ENCODE results near the gene GBP7. TPM values are rescaled to one million over a fixed set of nuclear protein-coding genes. Genes with fewer than 3 reads are reported as not detected.

Gene GBP7
- total and polyA plus RNA-seq, 10 of the 15 experiments (the other 5 are each of a cell fraction or from before 2014, with no cell fraction given): not detected

- TF ChIP-seq, protein P1, sequence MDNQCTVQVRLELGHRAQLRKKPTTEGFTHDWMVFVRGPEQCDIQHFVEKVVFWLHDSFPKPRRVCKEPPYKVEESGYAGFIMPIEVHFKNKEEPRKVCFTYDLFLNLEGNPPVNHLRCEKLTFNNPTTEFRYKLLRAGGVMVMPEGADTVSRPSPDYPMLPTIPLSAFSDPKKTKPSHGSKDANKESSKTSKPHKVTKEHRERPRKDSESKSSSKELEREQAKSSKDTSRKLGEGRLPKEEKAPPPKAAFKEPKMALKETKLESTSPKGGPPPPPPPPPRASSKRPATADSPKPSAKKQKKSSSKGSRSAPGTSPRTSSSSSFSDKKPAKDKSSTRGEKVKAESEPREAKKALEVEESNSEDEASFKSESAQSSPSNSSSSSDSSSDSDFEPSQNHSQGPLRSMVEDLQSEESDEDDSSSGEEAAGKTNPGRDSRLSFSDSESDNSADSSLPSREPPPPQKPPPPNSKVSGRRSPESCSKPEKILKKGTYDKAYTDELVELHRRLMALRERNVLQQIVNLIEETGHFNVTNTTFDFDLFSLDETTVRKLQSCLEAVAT (IDR thresholded peaks at IDR 0.05): no peak
- TF ChIP-seq, protein P2, sequence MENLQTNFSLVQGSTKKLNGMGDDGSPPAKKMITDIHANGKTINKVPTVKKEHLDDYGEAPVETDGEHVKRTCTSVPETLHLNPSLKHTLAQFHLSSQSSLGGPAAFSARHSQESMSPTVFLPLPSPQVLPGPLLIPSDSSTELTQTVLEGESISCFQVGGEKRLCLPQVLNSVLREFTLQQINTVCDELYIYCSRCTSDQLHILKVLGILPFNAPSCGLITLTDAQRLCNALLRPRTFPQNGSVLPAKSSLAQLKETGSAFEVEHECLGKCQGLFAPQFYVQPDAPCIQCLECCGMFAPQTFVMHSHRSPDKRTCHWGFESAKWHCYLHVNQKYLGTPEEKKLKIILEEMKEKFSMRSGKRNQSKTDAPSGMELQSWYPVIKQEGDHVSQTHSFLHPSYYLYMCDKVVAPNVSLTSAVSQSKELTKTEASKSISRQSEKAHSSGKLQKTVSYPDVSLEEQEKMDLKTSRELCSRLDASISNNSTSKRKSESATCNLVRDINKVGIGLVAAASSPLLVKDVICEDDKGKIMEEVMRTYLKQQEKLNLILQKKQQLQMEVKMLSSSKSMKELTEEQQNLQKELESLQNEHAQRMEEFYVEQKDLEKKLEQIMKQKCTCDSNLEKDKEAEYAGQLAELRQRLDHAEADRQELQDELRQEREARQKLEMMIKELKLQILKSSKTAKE (IDR thresholded peaks at IDR 0.05; ENCODE audit: low read depth, poor library complexity, severe bottlenecking): no peak
- TF ChIP-seq ZBTB33 (IDR thresholded peaks at IDR 0.05) (no peak), TBL1XR1 (IDR thresholded peaks at IDR 0.05; ENCODE audit: low read depth, low read length) (no peak), EP300 (IDR thresholded peaks at IDR 0.05; ENCODE audit: borderline replicate concordance in 1 of 2, control insufficient read depth in 1 of 2, low read depth in 2 of 2, low read length in 2 of 2) (no peak), SMARCA5 (IDR thresholded peaks at IDR 0.05) (no peak), TARDBP (IDR thresholded peaks at IDR 0.05; ENCODE audit: borderline replicate concordance) (no peak), SRF (IDR thresholded peaks at IDR 0.05; ENCODE audit: low read depth in 2 of 2, low read length in 2 of 2) (no peak)
Observed at GRCh38 chr1:89085781-89086180, 90.0 kb downstream of the GBP7 start (continued).

Other genes with a start within 250 kb of the GBP7 start
Only the 7 nearest of the 8 such genes appear.
- gene KYAT3, start 183.4 kb downstream of the GBP7 start, total RNA-seq (2014; rRNA removed): 16.9 and 17.1 TPM in 2 replicates
- 24.4 and 25.3 TPM in 2 replicates for gene KYAT3, start 183.4 kb downstream of the GBP7 start, total RNA-seq (2014; rRNA removed; fragmentation: Illumina TruSeq; extraction: Trizol)
- 27.8 and 28.2 TPM in 2 replicates for gene KYAT3, start 183.4 kb downstream of the GBP7 start, total RNA-seq (2021)
- gene KYAT3, start 183.4 kb downstream of the GBP7 start, polyA plus RNA-seq (2011; rRNA removed): 29.9 and 53.8 TPM in 2 replicates
- 35.4 and 46.5 TPM in 2 replicates for gene KYAT3, start 183.4 kb downstream of the GBP7 start, polyA plus RNA-seq (2014; fragmentation: Illumina TruSeq; extraction: Trizol)
- 10 to 100 TPM; 18.9 to 21.8 TPM for gene KYAT3, start 183.4 kb downstream of the GBP7 start, polyA plus RNA-seq (2014; fragmentation: Nextera tagmentation; extraction: Ambion mirVana)
- gene KYAT3, start 183.4 kb downstream of the GBP7 start, polyA plus RNA-seq (2014; rRNA removed): 20.4 and 24.1 TPM in 2 replicates
- 10 to 100 TPM; 25.9 to 27.5 TPM for gene KYAT3, start 183.4 kb downstream of the GBP7 start, polyA plus RNA-seq (2016; fragmentation: Nextera tagmentation; extraction: Ambion mirVana)
- gene RBMXL1, start 183.4 kb downstream of the GBP7 start, total RNA-seq (2014; rRNA removed): 6.9 and 8.3 TPM in 2 replicates
- 9.7 and 10.4 TPM in 2 replicates for gene RBMXL1, start 183.4 kb downstream of the GBP7 start, total RNA-seq (2014; rRNA removed; fragmentation: Illumina TruSeq; extraction: Trizol)
- 13.9 TPM in 2 replicates for gene RBMXL1, start 183.4 kb downstream of the GBP7 start, total RNA-seq (2021)
- 6.5 and 7.4 TPM in 2 replicates for gene RBMXL1, start 183.4 kb downstream of the GBP7 start, polyA plus RNA-seq (2011; rRNA removed)
- gene RBMXL1, start 183.4 kb downstream of the GBP7 start, polyA plus RNA-seq (2014; fragmentation: Illumina TruSeq; extraction: Trizol): 9.2 and 11.8 TPM in 2 replicates
- 1 to 10 TPM; 3.5 to 4.0 TPM for gene RBMXL1, start 183.4 kb downstream of the GBP7 start, polyA plus RNA-seq (2014; fragmentation: Nextera tagmentation; extraction: Ambion mirVana)
- 3.8 and 4.4 TPM in 2 replicates for gene RBMXL1, start 183.4 kb downstream of the GBP7 start, polyA plus RNA-seq (2014; rRNA removed)
- gene RBMXL1, start 183.4 kb downstream of the GBP7 start, polyA plus RNA-seq (2016; fragmentation: Nextera tagmentation; extraction: Ambion mirVana): 1 to 10 TPM; 9.3 to 10.0 TPM
- 2.6 TPM in 2 replicates for gene GBP3, start 153.1 kb downstream of the GBP7 start, total RNA-seq (2014; rRNA removed)
- 2.7 and 3.3 TPM in 2 replicates for gene GBP3, start 153.1 kb downstream of the GBP7 start, total RNA-seq (2014; rRNA removed; fragmentation: Illumina TruSeq; extraction: Trizol)
- 1.8 and 2.4 TPM in 2 replicates for gene GBP3, start 153.1 kb downstream of the GBP7 start, total RNA-seq (2021)
- gene GBP3, start 153.1 kb downstream of the GBP7 start, polyA plus RNA-seq (2011; rRNA removed): 3.1 and 3.8 TPM in 2 replicates
- gene GBP3, start 153.1 kb downstream of the GBP7 start, polyA plus RNA-seq (2014; fragmentation: Illumina TruSeq; extraction: Trizol): 2.1 and 5.7 TPM in 2 replicates
- gene GBP3, start 153.1 kb downstream of the GBP7 start, polyA plus RNA-seq (2014; fragmentation: Nextera tagmentation; extraction: Ambion mirVana): 1 to 10 TPM in 1 of 2 experiments, under 1 TPM in 1; 0.32 to 1.2 TPM
- gene GBP3, start 153.1 kb downstream of the GBP7 start, polyA plus RNA-seq (2014; rRNA removed): 1.2 and 1.4 TPM in 2 replicates
- gene GBP3, start 153.1 kb downstream of the GBP7 start, polyA plus RNA-seq (2016; fragmentation: Nextera tagmentation; extraction: Ambion mirVana): under 1 TPM; 0.21 to 0.98 TPM
- 5.1 and 5.3 TPM in 2 replicates for gene GBP1, start 110.8 kb downstream of the GBP7 start, total RNA-seq (2014; rRNA removed)
- gene GBP1, start 110.8 kb downstream of the GBP7 start, total RNA-seq (2014; rRNA removed; fragmentation: Illumina TruSeq; extraction: Trizol): 6.8 and 6.9 TPM in 2 replicates
- 3.9 and 4.8 TPM in 2 replicates for gene GBP1, start 110.8 kb downstream of the GBP7 start, total RNA-seq (2021)
- 8.7 and 8.9 TPM in 2 replicates for gene GBP1, start 110.8 kb downstream of the GBP7 start, polyA plus RNA-seq (2011; rRNA removed)
- 7.2 and 8.4 TPM in 2 replicates for gene GBP1, start 110.8 kb downstream of the GBP7 start, polyA plus RNA-seq (2014; fragmentation: Illumina TruSeq; extraction: Trizol)
- gene GBP1, start 110.8 kb downstream of the GBP7 start, polyA plus RNA-seq (2014; fragmentation: Nextera tagmentation; extraction: Ambion mirVana): 1 to 10 TPM; 3.6 to 6.2 TPM
- gene GBP1, start 110.8 kb downstream of the GBP7 start, polyA plus RNA-seq (2014; rRNA removed): 3.4 and 4.2 TPM in 2 replicates
- 1 to 10 TPM; 1.5 to 1.8 TPM for gene GBP1, start 110.8 kb downstream of the GBP7 start, polyA plus RNA-seq (2016; fragmentation: Nextera tagmentation; extraction: Ambion mirVana)
- 3.2 and 3.5 TPM in 2 replicates for gene GBP2, start 49.9 kb downstream of the GBP7 start, total RNA-seq (2014; rRNA removed)
- gene GBP2, start 49.9 kb downstream of the GBP7 start, total RNA-seq (2014; rRNA removed; fragmentation: Illumina TruSeq; extraction: Trizol): 5.9 and 7.7 TPM in 2 replicates
- 3.1 TPM in 2 replicates for gene GBP2, start 49.9 kb downstream of the GBP7 start, total RNA-seq (2021)
- gene GBP2, start 49.9 kb downstream of the GBP7 start, polyA plus RNA-seq (2011; rRNA removed): 5.6 and 6.1 TPM in 2 replicates
- gene GBP2, start 49.9 kb downstream of the GBP7 start, polyA plus RNA-seq (2014; fragmentation: Illumina TruSeq; extraction: Trizol): 5.2 and 7.7 TPM in 2 replicates
- 1 to 10 TPM; 2.6 to 4.0 TPM for gene GBP2, start 49.9 kb downstream of the GBP7 start, polyA plus RNA-seq (2014; fragmentation: Nextera tagmentation; extraction: Ambion mirVana)
- 3.2 TPM in 2 replicates for gene GBP2, start 49.9 kb downstream of the GBP7 start, polyA plus RNA-seq (2014; rRNA removed)
- 1 to 10 TPM; 1.6 TPM for gene GBP2, start 49.9 kb downstream of the GBP7 start, polyA plus RNA-seq (2016; fragmentation: Nextera tagmentation; extraction: Ambion mirVana)
- 2.5 and 3.5 TPM in 2 replicates for gene GBP4, start 22.9 kb upstream of the GBP7 start, total RNA-seq (2014; rRNA removed)
- gene GBP4, start 22.9 kb upstream of the GBP7 start, total RNA-seq (2014; rRNA removed; fragmentation: Illumina TruSeq; extraction: Trizol): 3.7 and 4.0 TPM in 2 replicates
- 3.3 and 4.3 TPM in 2 replicates for gene GBP4, start 22.9 kb upstream of the GBP7 start, total RNA-seq (2021)
- gene GBP4, start 22.9 kb upstream of the GBP7 start, polyA plus RNA-seq (2011; rRNA removed): 41.9 and 46.1 TPM in 2 replicates
- 3.8 and 5.6 TPM in 2 replicates for gene GBP4, start 22.9 kb upstream of the GBP7 start, polyA plus RNA-seq (2014; fragmentation: Illumina TruSeq; extraction: Trizol)
- 1 to 10 TPM; 2.4 to 2.5 TPM for gene GBP4, start 22.9 kb upstream of the GBP7 start, polyA plus RNA-seq (2014; fragmentation: Nextera tagmentation; extraction: Ambion mirVana)
- 2.4 and 3.6 TPM in 2 replicates for gene GBP4, start 22.9 kb upstream of the GBP7 start, polyA plus RNA-seq (2014; rRNA removed)
- gene GBP4, start 22.9 kb upstream of the GBP7 start, polyA plus RNA-seq (2016; fragmentation: Nextera tagmentation; extraction: Ambion mirVana): 1 to 10 TPM; 3.0 to 3.3 TPM
- gene GBP5, start 96.9 kb upstream of the GBP7 start, total RNA-seq (2014; rRNA removed): 0.17 and 0.60 TPM in 2 replicates
- 0.40 and 0.74 TPM in 2 replicates for gene GBP5, start 96.9 kb upstream of the GBP7 start, total RNA-seq (2014; rRNA removed; fragmentation: Illumina TruSeq; extraction: Trizol)
- 0.44 and 0.56 TPM in 2 replicates for gene GBP5, start 96.9 kb upstream of the GBP7 start, total RNA-seq (2021)
- 0.50 and 0.53 TPM in 2 replicates for gene GBP5, start 96.9 kb upstream of the GBP7 start, polyA plus RNA-seq (2011; rRNA removed)
- gene GBP5, start 96.9 kb upstream of the GBP7 start, polyA plus RNA-seq (2014; fragmentation: Illumina TruSeq; extraction: Trizol): 0.31 and 0.78 TPM in 2 replicates
- under 1 TPM; 0.29 to 0.55 TPM for gene GBP5, start 96.9 kb upstream of the GBP7 start, polyA plus RNA-seq (2014; fragmentation: Nextera tagmentation; extraction: Ambion mirVana)
- 0.37 and 0.72 TPM in 2 replicates for gene GBP5, start 96.9 kb upstream of the GBP7 start, polyA plus RNA-seq (2014; rRNA removed)
- 1 to 10 TPM in 1 of 2 experiments, under 1 TPM in 1; 0.35 to 1.0 TPM for gene GBP5, start 96.9 kb upstream of the GBP7 start, polyA plus RNA-seq (2016; fragmentation: Nextera tagmentation; extraction: Ambion mirVana)

Data from GM12878 (cell line).